GM18520 (cell line): ENCODE measurements around the gene CAPN2.

Experiments
- ATAC-seq: cut with Tn5 transposase; IDR thresholded peaks from one replicate; pipeline ENCODE4 v1.9.1; 2021; ENCODE audit not compliant: unreplicated experiment

The CAPN2 gene

GRCh38 chr1:223702735-223703667 lies 9.3 kb upstream of the CAPN2 start:
- no peak for ATAC-seq

GRCh38 chr1:223703668-223704013 lies 8.7 kb upstream of the CAPN2 start:
- ATAC-seq = no peak

GRCh38 chr1:223704921-223705878 lies 7.1 kb upstream of the CAPN2 start:
- no peak for ATAC-seq

GRCh38 chr1:223706077-223706973 lies 6.0 kb upstream of the CAPN2 start:
- no peak for ATAC-seq

- ATAC-seq = no peak
These were observed 4.9 kb upstream of the CAPN2 start for GRCh38 chr1:223707256-223708000.

GRCh38 chr1:223708001-223708359 lies 4.4 kb upstream of the CAPN2 start:
- ATAC-seq = no peak

- no peak for ATAC-seq
These were observed 3.6 kb upstream of the CAPN2 start for GRCh38 chr1:223708651-223709268.

GRCh38 chr1:223709598-223709997 lies 2.7 kb upstream of the CAPN2 start:
- no peak for ATAC-seq

- no peak for ATAC-seq
These were observed 1.9 kb upstream of the CAPN2 start for GRCh38 chr1:223710179-223711133.

GRCh38 chr1:223711173-223711572 lies 1.2 kb upstream of the CAPN2 start:
- no peak for ATAC-seq

- ATAC-seq = no peak
These were observed 569 bp upstream of the CAPN2 start for GRCh38 chr1:223711747-223712193.

GRCh38 chr1:223712850-223713474 lies 623 bp downstream of the CAPN2 start:
- peak; percentile 4 for ATAC-seq

- ATAC-seq = no peak
These were observed 1.4 kb downstream of the CAPN2 start for GRCh38 chr1:223713546-223714420.

GRCh38 chr1:223714421-223714724 lies 2.0 kb downstream of the CAPN2 start:
- no peak for ATAC-seq

- no peak for ATAC-seq
These were observed 2.7 kb downstream of the CAPN2 start for GRCh38 chr1:223714849-223715603.

- ATAC-seq = no peak
These were observed 3.3 kb downstream of the CAPN2 start for GRCh38 chr1:223715604-223716172.
